ENCODE data around the gene PRDM15.

Gene PRDM15

GRCh38 chr21:41859297-41859980 is 19.7 kb downstream of the PRDM15 start:
- no peak for DNase-seq

- no peak for DNase-seq
Measured at GRCh38 chr21:41858466-41859296, 20.5 kb downstream of the PRDM15 start.

GRCh38 chr21:41857771-41858300 is 21.3 kb downstream of the PRDM15 start:
- DNase-seq: no peak

GRCh38 chr21:41856572-41856971 is 22.6 kb downstream of the PRDM15 start:
- DNase-seq: no peak

- DNase-seq: no peak
Measured at GRCh38 chr21:41854426-41854995, 24.6 kb downstream of the PRDM15 start.

- no peak for DNase-seq
Measured at GRCh38 chr21:41852929-41853320, 26.2 kb downstream of the PRDM15 start.

- no peak for DNase-seq
Measured at GRCh38 chr21:41852151-41852928, 26.8 kb downstream of the PRDM15 start.

GRCh38 chr21:41851090-41851790 is 27.9 kb downstream of the PRDM15 start:
- no peak for DNase-seq

GRCh38 chr21:41850085-41850484 is 29.1 kb downstream of the PRDM15 start:
- DNase-seq: no peak

- no peak for DNase-seq
Measured at GRCh38 chr21:41848958-41849580, 30.1 kb downstream of the PRDM15 start.

GRCh38 chr21:41848533-41848932 is 30.6 kb downstream of the PRDM15 start:
- no peak for DNase-seq

- DNase-seq: no peak
Measured at GRCh38 chr21:41847066-41847804, 31.9 kb downstream of the PRDM15 start.

- DNase-seq: no peak
Measured at GRCh38 chr21:41846536-41846935, 32.6 kb downstream of the PRDM15 start.

- DNase-seq: no peak
Measured at GRCh38 chr21:41846033-41846317, 33.2 kb downstream of the PRDM15 start.

- DNase-seq: no peak
Measured at GRCh38 chr21:41845310-41846032, 33.7 kb downstream of the PRDM15 start.

GRCh38 chr21:41843584-41843983 is 35.6 kb downstream of the PRDM15 start:
- DNase-seq: no peak

- DNase-seq: no peak
Measured at GRCh38 chr21:41840880-41841279, 38.3 kb downstream of the PRDM15 start.

- no peak for DNase-seq
Measured at GRCh38 chr21:41839387-41840000, 39.6 kb downstream of the PRDM15 start.

- no peak for DNase-seq
Measured at GRCh38 chr21:41837756-41838297, 41.3 kb downstream of the PRDM15 start.

All from activated CD8-positive, alpha-beta memory T cell treated with anti-CD3 and anti-CD28 coated beads, Interleukin-2, amount 50 U/mL, for 48 hours (primary cell).